Hematopoietic multipotent progenitor cell (in vitro differentiated cells): ENCODE measurements around the gene ZKSCAN5. TPM values are rescaled to one million over a fixed set of nuclear protein-coding genes. Genes with fewer than 3 reads are reported as not detected.
"Not testable (repeated sequence)": the region's sequence is repeated elsewhere in the genome, so short reads cannot be mapped to it uniquely, and the experiment has no call there.

Experiments
- DNase-seq, 3 donors: peaks; one replicate each; pipeline ENCODE4 v3.0.0-alpha.2; 2011 to 2015; ENCODE audit warnings: low read depth in 2 of 3, low spot score in 2 of 3
- total RNA-seq: library from RNA; depleted of rRNA; stranded (reverse); fragments of >200 nt; gene quantifications from one replicate; pipeline ENCODE4 v1.2.3, GENCODE V29; 2012

ZKSCAN5 gene
- total RNA-seq, 1 donor, result 6.5 TPM

GRCh38 chr7:99551767-99552463 lies 47.5 kb downstream of the ZKSCAN5 start, which contains the start of gene FAM200A:
Gene FAM200A (minus strand): TSS chr7:99552114. CDS start chr7:99548407, 3,707 bp downstream.
- DNase-seq, result peak; percentile 77 to 92 (median 92)

- DNase-seq, result no peak
Measured at GRCh38 chr7:99553039-99553438, 48.6 kb downstream of the ZKSCAN5 start.

GRCh38 chr7:99554939-99555338 lies 50.5 kb downstream of the ZKSCAN5 start:
- no peak for DNase-seq

GRCh38 chr7:99557196-99557607 lies 52.7 kb downstream of the ZKSCAN5 start:
- no peak for DNase-seq

- DNase-seq, result no peak
Measured at GRCh38 chr7:99557940-99558305, 53.5 kb downstream of the ZKSCAN5 start.

GRCh38 chr7:99558306-99559174 lies 54.1 kb downstream of the ZKSCAN5 start, which contains the start of gene ZNF655:
Gene ZNF655 (plus strand): TSS chr7:99558642. CDS start chr7:99560560, 1,918 bp downstream.
- DNase-seq, result peak; percentile 74 to 76 (median 76)

- DNase-seq, result peak in 1 of 3 donors; percentile 37
Measured at GRCh38 chr7:99559175-99559915, 54.9 kb downstream of the ZKSCAN5 start.

- no peak for DNase-seq
Measured at GRCh38 chr7:99560834-99561736, 56.6 kb downstream of the ZKSCAN5 start.

GRCh38 chr7:99561737-99562051 lies 57.2 kb downstream of the ZKSCAN5 start:
- no peak for DNase-seq

GRCh38 chr7:99562114-99562784 lies 57.8 kb downstream of the ZKSCAN5 start:
- no peak for DNase-seq

GRCh38 chr7:99562832-99563231 lies 58.4 kb downstream of the ZKSCAN5 start:
- no peak for DNase-seq

GRCh38 chr7:99563650-99564049 lies 59.2 kb downstream of the ZKSCAN5 start:
- no peak for DNase-seq

GRCh38 chr7:99568770-99569169 lies 64.3 kb downstream of the ZKSCAN5 start:
- not testable (repeated sequence) for DNase-seq

- DNase-seq, result no peak
Measured at GRCh38 chr7:99571768-99572167, 67.3 kb downstream of the ZKSCAN5 start.

GRCh38 chr7:99573257-99573656 lies 68.8 kb downstream of the ZKSCAN5 start:
- no peak for DNase-seq

- no peak for DNase-seq
Measured at GRCh38 chr7:99576251-99576650, 71.8 kb downstream of the ZKSCAN5 start.

- DNase-seq, result peak in 1 of 3 donors; percentile 18
Measured at GRCh38 chr7:99579281-99579955, 75.0 kb downstream of the ZKSCAN5 start.

- DNase-seq, result peak in 2 of 3 donors; percentile 70 to 71
Measured at GRCh38 chr7:99579956-99580777, 75.7 kb downstream of the ZKSCAN5 start.
